WI38 (cell line): ENCODE data around the gene ZCCHC13.

Source experiments
- H3K4me3 ChIP-seq: 2 replicates; pipeline ENCODE4 v1.5.1; 2011; ENCODE audit warnings: low read depth, mild to moderate bottlenecking, control low read depth, low read length
- TF ChIP-seq, protein P1 (sequence below): IDR thresholded peaks from 2 replicates; pipeline ENCODE4 v1.5.1; 2012; ENCODE audit warnings: low read depth, mild to moderate bottlenecking, control low read depth, low read length

ZCCHC13 gene

DNA sequence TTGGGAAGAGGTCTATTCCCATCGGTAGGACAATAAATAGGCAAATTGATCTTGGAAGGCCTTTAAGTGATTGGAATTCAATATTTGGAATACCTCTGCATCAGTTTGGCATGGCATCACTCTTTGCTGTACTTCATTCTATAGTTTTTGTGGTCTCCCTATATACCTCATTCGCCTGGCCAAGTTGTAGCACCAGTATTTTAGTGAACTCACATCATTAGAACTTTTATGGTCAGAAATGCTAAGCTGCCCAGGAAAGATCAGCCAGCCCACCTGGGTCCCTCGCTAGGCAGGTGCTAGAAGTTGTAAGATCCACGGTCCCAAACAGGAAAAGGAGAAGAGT, 40.3 kb downstream of the ZCCHC13 start:
- no peak overlapping the region for H3K4me3 ChIP-seq
- TF ChIP-seq, protein P1, sequence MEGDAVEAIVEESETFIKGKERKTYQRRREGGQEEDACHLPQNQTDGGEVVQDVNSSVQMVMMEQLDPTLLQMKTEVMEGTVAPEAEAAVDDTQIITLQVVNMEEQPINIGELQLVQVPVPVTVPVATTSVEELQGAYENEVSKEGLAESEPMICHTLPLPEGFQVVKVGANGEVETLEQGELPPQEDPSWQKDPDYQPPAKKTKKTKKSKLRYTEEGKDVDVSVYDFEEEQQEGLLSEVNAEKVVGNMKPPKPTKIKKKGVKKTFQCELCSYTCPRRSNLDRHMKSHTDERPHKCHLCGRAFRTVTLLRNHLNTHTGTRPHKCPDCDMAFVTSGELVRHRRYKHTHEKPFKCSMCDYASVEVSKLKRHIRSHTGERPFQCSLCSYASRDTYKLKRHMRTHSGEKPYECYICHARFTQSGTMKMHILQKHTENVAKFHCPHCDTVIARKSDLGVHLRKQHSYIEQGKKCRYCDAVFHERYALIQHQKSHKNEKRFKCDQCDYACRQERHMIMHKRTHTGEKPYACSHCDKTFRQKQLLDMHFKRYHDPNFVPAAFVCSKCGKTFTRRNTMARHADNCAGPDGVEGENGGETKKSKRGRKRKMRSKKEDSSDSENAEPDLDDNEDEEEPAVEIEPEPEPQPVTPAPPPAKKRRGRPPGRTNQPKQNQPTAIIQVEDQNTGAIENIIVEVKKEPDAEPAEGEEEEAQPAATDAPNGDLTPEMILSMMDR, result no peak

DNA sequence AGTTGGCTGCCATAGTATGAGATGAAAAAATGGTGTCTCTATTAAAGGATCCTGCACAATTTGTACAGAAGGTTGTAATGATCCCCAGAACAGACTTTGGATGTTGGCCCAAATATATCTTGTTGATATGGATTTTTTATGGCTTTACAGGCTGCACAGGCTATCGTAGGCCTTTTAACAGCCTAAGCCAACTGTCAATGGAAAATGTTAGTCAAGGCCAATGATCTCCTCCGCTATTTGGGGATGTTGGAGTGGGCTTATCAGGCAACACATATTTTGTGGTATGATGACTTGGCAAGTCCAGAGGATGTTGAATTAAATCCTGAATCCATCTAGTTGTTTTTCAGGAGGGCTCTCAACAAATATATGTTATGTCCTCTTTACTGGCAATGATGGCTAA, 42.1 kb downstream of the ZCCHC13 start:
- TF ChIP-seq, protein P1, result no peak

DNA sequence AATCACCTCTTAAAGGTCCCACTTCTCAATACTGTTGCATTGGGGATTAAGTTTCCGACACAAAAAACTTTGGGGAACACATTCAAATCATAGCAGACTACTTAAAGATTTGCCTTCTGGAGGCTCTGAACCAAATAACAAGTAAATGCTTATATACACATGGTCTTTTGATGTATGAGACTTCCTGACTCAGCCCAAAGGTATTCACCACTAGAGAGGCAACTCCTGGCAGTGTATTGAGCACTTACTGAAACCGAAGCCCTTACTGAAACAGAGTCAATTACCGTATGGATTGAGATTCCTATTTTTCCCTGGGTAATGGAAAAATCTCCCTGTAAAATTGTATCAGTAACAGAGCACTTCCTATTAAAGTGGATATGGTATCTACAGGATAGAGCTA, 45.4 kb downstream of the ZCCHC13 start:
- H3K4me3 ChIP-seq, result no peak overlapping the region
- TF ChIP-seq, protein P1, result no peak

More for the DNA sequence above, 42.1 kb downstream of the ZCCHC13 start:
- H3K4me3 ChIP-seq, result no peak overlapping the region

DNA sequence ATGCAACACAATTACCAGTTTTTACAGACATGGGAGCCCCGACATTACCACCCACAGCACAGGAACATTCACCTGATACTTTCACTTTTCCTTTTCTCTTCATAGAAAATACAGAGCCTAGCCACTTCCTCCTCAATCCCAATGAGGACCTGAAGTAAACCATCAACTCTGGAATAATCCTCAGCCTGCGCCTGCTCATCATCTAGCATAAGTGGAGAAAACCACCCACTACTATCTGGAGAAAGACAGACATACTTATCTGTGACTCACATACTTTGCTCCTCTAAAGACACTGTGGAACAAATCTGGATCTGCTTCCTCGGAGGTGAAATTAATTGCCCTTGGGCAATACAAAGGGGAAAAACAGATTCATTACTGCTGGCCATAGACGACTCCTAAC, 47.8 kb downstream of the ZCCHC13 start:
- TF ChIP-seq, protein P1, result no peak
- H3K4me3 ChIP-seq, result no peak overlapping the region

DNA sequence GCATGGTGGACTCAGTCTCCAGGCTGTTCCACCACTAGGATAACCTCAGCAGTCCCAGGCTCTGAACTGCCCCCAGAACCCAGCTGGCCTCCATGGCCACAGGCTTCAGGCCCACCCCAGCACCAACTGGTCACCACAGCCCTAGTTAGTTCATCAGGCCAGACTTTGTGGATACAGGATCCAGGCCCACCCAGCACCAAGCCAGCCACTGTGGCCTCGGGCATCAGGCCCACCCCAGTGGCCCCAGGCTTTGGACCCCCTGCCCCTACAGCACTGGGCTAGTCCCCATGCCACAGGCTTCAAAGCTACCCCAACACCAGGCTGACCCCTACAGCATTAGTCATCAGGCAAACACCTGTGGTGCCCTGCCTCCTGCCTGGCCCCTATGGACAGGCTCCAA, 50.0 kb downstream of the ZCCHC13 start:
- H3K4me3 ChIP-seq, result no peak overlapping the region
- TF ChIP-seq, protein P1, result no peak
